Caco-2 (cell line): Measurements from ENCODE around the gene MBNL2. TPM values are rescaled to one million over a fixed set of nuclear protein-coding genes. Genes with fewer than 3 reads are reported as not detected.

Experiments
- BruUV-seq: library from RNA; stranded (reverse); fragments of 400-500 nt; replicated peaks from 2 replicates; lab custom pipeline; 2021; lab: Mats Ljungman, UMichigan
- CTCF ChIA-PET: fragments of 300-600 bp; sonication (Branson Sonifier 250); formaldehyde crosslinking; loops from one replicate; lab custom pipeline; 2022; ENCODE audit warnings: antibody characterized with exemption; lab: Charles Lee
- POLR2A ChIA-PET: fragments of 300-600 bp; sonication (Branson Sonifier 250); formaldehyde crosslinking; loops from one replicate; lab custom pipeline; 2022; ENCODE audit warnings: antibody characterized with exemption; lab: Charles Lee
- DNase-seq, 2 experiments: peaks; one replicate each; pipeline versions ENCODE4 v3.0.0 to v3.0.0-alpha.2; 2020 to 2022
- H3K27me3 ChIP-seq: replicated peaks from 2 replicates; pipeline ENCODE4 v1.6.0; 2011; ENCODE audit warnings: low read length; ENCODE audit not compliant: control insufficient read depth, insufficient read depth
- H3K36me3 ChIP-seq: 2 replicates; pipeline ENCODE4 v1.5.1; 2011; ENCODE audit warnings: low read length; ENCODE audit not compliant: control insufficient read depth, insufficient read depth
- H3K4me1 ChIP-seq: fragments of 250-450 bp; sonication (Bioruptor Pico); 2 replicates; pipeline ENCODE4 v1.5.1; 2020; ENCODE audit warnings: mild to moderate bottlenecking
- H3K4me3 ChIP-seq: 2 replicates; pipeline ENCODE4 v1.5.1; 2011; ENCODE audit warnings: low read depth, mild to moderate bottlenecking, control low read depth, low read length
- H3K9me3 ChIP-seq: fragments of 250-450 bp; sonication (Bioruptor Pico); 2 replicates; pipeline ENCODE4 v1.5.1; 2020; ENCODE audit warnings: mild to moderate bottlenecking, moderate library complexity
- H3K27ac Mint-ChIP-seq: one replicate; pipeline ENCODE4 v1.8.0; 2022; ENCODE audit warnings: mixed read lengths; ENCODE audit not compliant: unreplicated experiment
- H3K27me3 Mint-ChIP-seq: one replicate; pipeline ENCODE4 v1.8.0; 2022; ENCODE audit warnings: mixed read lengths; ENCODE audit not compliant: insufficient read depth, unreplicated experiment
- H3K36me3 Mint-ChIP-seq: one replicate; pipeline ENCODE4 v1.8.0; 2022; ENCODE audit warnings: mild to moderate bottlenecking, mixed read lengths; ENCODE audit not compliant: insufficient read depth, unreplicated experiment
- H3K4me1 Mint-ChIP-seq: one replicate; pipeline ENCODE4 v1.8.0; 2022; ENCODE audit warnings: low read depth, mixed read lengths; ENCODE audit not compliant: unreplicated experiment
- H3K4me3 Mint-ChIP-seq: one replicate; pipeline ENCODE4 v1.8.0; 2022; ENCODE audit warnings: mild to moderate bottlenecking, moderate library complexity, mixed read lengths; ENCODE audit not compliant: unreplicated experiment
- H3K9me3 Mint-ChIP-seq: one replicate; pipeline ENCODE4 v1.8.0; 2022; ENCODE audit warnings: mixed read lengths; ENCODE audit not compliant: unreplicated experiment
- intact Hi-C: fragments of 100-400 bp; cut with micrococcal nuclease; formaldehyde crosslinking; loops from one replicate; pipeline ENCODE4 v1.10.0; 2022; ENCODE audit not compliant: unreplicated experiment
- total RNA-seq: library from RNA; stranded (reverse); gene quantifications from 2 replicates; pipeline ENCODE4 v1.2.3, GENCODE V29; 2022
- TF ChIP-seq, protein P1 (sequence below), 2 experiments: fragments of 200-600 bp in 1 of 2; IDR thresholded peaks; 1 replicate in 1 of 2; 2 replicates in 1 of 2; pipeline versions ENCODE4 v1.5.1 to v1.8.0; 2011 to 2022; ENCODE audit warnings: antibody characterized with exemption in 1 of 2, control low read depth in 1 of 2, inconsistent platforms in 1 of 2, low read depth in 1 of 2, low read length in 1 of 2, mild to moderate bottlenecking in 1 of 2, moderate library complexity in 1 of 2; ENCODE audit not compliant: insufficient read depth in 1 of 2, severe bottlenecking in 1 of 2, unreplicated experiment in 1 of 2

The MBNL2 gene
- total RNA-seq, 1 experiment from 2014 or later = 41.6 TPM

DNA sequence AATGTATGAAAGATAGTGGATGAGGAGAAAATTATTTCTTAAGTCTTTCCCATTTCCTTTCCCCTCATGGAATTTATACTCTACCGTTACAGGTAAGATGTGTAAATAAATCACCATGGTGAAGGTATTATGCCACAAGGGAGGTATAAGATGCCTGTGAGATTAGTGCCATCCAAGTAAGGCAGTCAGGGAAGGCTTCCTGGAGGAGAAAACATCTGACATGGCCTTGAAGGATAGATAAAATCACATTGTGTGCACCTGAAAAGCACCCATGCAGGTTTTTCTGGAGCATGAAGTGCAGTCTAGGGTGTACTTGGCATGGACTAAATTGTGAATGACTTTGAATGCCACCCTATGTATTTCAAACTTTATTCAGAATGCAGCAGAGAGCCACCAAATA is 15.3 kb downstream of the MBNL2 start:
- BruUV-seq = no TSS peak
- Mint-ChIP-seq H3K4me3 (no peak overlapping the region), H3K4me1 (peaks cover 44% of the 10 kb centered on the region), H3K36me3 (peaks cover 30% of the 10 kb centered on the region), H3K27ac (peak overlapping the region; percentile 8), H3K27me3 (no peaks in the 10 kb centered on the region), H3K9me3 (no peaks in the 10 kb centered on the region)
- H3K4me3 ChIP-seq = no peak overlapping the region
- no peaks in the 10 kb centered on the region for H3K27me3 ChIP-seq
- ChIA-PET CTCF (no interaction called here), POLR2A (no interaction called here)
- H3K9me3 ChIP-seq = no peaks in the 10 kb centered on the region
- H3K36me3 ChIP-seq = 0 out of 2 replicates have a peak, but pooled peaks cover 7% of the 10 kb centered on the region
- H3K4me1 ChIP-seq = peaks cover 21% of the 10 kb centered on the region
- DNase-seq = no peak
- intact Hi-C loops = no loop called here
- TF ChIP-seq, protein P1, sequence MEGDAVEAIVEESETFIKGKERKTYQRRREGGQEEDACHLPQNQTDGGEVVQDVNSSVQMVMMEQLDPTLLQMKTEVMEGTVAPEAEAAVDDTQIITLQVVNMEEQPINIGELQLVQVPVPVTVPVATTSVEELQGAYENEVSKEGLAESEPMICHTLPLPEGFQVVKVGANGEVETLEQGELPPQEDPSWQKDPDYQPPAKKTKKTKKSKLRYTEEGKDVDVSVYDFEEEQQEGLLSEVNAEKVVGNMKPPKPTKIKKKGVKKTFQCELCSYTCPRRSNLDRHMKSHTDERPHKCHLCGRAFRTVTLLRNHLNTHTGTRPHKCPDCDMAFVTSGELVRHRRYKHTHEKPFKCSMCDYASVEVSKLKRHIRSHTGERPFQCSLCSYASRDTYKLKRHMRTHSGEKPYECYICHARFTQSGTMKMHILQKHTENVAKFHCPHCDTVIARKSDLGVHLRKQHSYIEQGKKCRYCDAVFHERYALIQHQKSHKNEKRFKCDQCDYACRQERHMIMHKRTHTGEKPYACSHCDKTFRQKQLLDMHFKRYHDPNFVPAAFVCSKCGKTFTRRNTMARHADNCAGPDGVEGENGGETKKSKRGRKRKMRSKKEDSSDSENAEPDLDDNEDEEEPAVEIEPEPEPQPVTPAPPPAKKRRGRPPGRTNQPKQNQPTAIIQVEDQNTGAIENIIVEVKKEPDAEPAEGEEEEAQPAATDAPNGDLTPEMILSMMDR (IDR thresholded peaks at IDR 0.05; ENCODE audit: insufficient read depth in 1 of 2, low read depth in 1 of 2, low read length in 1 of 2, severe bottlenecking in 1 of 2, unreplicated experiment in 1 of 2) = no peak

DNA sequence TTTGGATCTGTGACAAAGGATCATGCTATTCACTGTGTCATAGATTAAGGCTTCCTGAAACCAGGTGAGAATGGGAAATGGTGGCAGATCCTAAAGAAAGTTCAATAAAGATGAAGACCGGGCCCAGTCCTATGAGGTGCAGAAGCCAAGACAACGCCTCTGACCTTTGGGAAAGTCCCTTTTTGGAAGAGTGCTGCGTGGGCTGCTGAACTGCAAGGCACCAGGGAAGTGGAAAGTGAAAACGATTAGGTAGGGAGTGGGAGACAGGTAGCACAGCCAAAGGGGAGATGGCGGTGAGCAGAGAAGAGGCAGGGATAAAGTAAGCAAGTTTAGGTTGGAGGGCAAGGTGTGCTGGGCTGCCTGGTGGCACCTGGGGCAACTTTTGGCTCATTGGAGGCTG is 16.3 kb downstream of the MBNL2 start:
- Mint-ChIP-seq H3K4me3 (no peak overlapping the region), H3K27ac (peak overlapping the region; percentile 17), H3K9me3 (no peaks in the 10 kb centered on the region), H3K36me3 (peaks cover 35% of the 10 kb centered on the region), H3K4me1 (peaks cover 47% of the 10 kb centered on the region), H3K27me3 (no peaks in the 10 kb centered on the region)
- intact Hi-C loops = no loop called here
- Histone ChIP-seq H3K27me3 (no peaks in the 10 kb centered on the region), H3K4me3 (no peak overlapping the region), H3K36me3 (0 out of 2 replicates have a peak, but pooled peaks cover 7% of the 10 kb centered on the region), H3K4me1 (peaks cover 28% of the 10 kb centered on the region), H3K9me3 (no peaks in the 10 kb centered on the region)
- no TSS peak for BruUV-seq
- no peak for DNase-seq
- TF ChIP-seq, protein P1 (IDR thresholded peaks at IDR 0.05; ENCODE audit: insufficient read depth in 1 of 2, low read depth in 1 of 2, low read length in 1 of 2, severe bottlenecking in 1 of 2, unreplicated experiment in 1 of 2) = no peak
- CTCF ChIA-PET = no interaction called here
- POLR2A ChIA-PET = no interaction called here

DNA sequence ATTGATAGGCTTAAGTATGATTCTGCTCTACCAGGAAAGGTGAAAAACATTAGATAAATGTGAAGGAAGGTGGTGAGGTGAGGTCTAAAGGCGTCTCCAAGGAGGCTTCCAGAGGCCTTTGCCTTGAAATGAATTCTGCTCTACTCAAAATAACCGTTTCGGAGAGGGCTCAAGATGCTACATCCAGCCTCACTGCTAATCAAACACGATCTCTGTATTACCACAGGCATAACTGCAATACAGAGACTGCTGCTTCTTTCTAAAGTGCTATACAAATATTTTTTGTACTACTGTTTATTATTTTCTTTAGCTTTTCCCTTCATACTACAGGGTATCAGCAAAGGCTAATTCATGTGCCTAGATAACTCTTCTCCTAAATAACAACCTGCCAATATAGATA is 16.8 kb downstream of the MBNL2 start:
- H3K36me3 Mint-ChIP-seq = peaks cover 35% of the 10 kb centered on the region
- no peak overlapping the region for H3K4me3 ChIP-seq
- H3K4me1 ChIP-seq = peaks cover 31% of the 10 kb centered on the region
- no TSS peak for BruUV-seq
- no peak for DNase-seq
- H3K4me3 Mint-ChIP-seq = no peak overlapping the region
- H3K36me3 ChIP-seq = 0 out of 2 replicates have a peak, but pooled peaks cover 7% of the 10 kb centered on the region
- H3K27me3 ChIP-seq = no peaks in the 10 kb centered on the region
- peak overlapping the region; percentile 17 for H3K27ac Mint-ChIP-seq
- POLR2A ChIA-PET = no interaction called here
- H3K9me3 Mint-ChIP-seq = no peaks in the 10 kb centered on the region
- no peaks in the 10 kb centered on the region for H3K27me3 Mint-ChIP-seq
- intact Hi-C loops = no loop called here
- no peaks in the 10 kb centered on the region for H3K9me3 ChIP-seq
- peaks cover 47% of the 10 kb centered on the region for H3K4me1 Mint-ChIP-seq
- TF ChIP-seq, protein P1 (IDR thresholded peaks at IDR 0.05; ENCODE audit: insufficient read depth in 1 of 2, low read depth in 1 of 2, low read length in 1 of 2, severe bottlenecking in 1 of 2, unreplicated experiment in 1 of 2) = no peak
- CTCF ChIA-PET = no interaction called here
